GM23338 (cell line): ENCODE measurements around the gene LRBA.

Experiments
- CREB1 ChIP-seq: fragments of 250-450 bp; sonication (Bioruptor Pico); IDR thresholded peaks from 2 replicates; pipeline ENCODE4 v1.5.0; 2020; ENCODE audit warnings: low read depth, mild to moderate bottlenecking, moderate library complexity
- EZH2phosphoT487 ChIP-seq: fragments of 200-600 bp; sonication (generic); IDR thresholded peaks from one replicate; pipeline ENCODE4 v1.8.1; 2018; ENCODE audit warnings: antibody characterized with exemption; ENCODE audit not compliant: unreplicated experiment
- POLR2AphosphoS5 ChIP-seq: IDR thresholded peaks from 2 replicates; pipeline ENCODE4 v1.6.1; 2016; ENCODE audit warnings: antibody characterized with exemption, low read depth
- TF ChIP-seq, protein P1 (sequence below): IDR thresholded peaks from one replicate; pipeline ENCODE4 v1.6.1; 2018; ENCODE audit warnings: antibody characterized with exemption; ENCODE audit not compliant: unreplicated experiment
- TF ChIP-seq, protein P2 (sequence below), 2 experiments: fragments of 200-600 bp in 1 of 2; sonication (generic) in 1 of 2; conservative IDR thresholded peaks; 2 replicates each; pipeline versions ENCODE4 v1.5.1 to v1.6.1; 2016 to 2017; ENCODE audit warnings: antibody characterized with exemption in 2 of 2, low read depth in 2 of 2, mild to moderate bottlenecking in 2 of 2, moderate library complexity in 1 of 2

DNA sequence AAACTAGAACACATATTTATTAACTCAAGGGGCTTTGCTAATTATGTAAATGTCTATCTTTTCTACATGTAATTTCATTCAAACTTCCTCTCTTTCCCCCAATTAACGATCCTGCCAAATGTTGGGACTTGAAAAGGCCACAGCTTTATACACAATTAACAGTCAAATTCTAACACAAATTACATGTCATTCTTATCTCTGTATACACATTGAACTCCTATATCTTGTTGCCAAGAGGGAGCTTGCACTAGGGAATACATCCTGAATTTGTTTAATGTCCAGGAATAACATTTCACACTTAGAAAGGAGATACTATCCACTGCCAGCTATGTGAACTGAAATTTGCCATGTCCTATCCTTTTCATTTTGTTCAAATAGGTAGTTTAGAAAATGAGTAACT is 472.0 kb downstream of the LRBA start:
- no peak for TF ChIP-seq CREB1 (CRISPR knock-in tag)
- TF ChIP-seq, protein P1, sequence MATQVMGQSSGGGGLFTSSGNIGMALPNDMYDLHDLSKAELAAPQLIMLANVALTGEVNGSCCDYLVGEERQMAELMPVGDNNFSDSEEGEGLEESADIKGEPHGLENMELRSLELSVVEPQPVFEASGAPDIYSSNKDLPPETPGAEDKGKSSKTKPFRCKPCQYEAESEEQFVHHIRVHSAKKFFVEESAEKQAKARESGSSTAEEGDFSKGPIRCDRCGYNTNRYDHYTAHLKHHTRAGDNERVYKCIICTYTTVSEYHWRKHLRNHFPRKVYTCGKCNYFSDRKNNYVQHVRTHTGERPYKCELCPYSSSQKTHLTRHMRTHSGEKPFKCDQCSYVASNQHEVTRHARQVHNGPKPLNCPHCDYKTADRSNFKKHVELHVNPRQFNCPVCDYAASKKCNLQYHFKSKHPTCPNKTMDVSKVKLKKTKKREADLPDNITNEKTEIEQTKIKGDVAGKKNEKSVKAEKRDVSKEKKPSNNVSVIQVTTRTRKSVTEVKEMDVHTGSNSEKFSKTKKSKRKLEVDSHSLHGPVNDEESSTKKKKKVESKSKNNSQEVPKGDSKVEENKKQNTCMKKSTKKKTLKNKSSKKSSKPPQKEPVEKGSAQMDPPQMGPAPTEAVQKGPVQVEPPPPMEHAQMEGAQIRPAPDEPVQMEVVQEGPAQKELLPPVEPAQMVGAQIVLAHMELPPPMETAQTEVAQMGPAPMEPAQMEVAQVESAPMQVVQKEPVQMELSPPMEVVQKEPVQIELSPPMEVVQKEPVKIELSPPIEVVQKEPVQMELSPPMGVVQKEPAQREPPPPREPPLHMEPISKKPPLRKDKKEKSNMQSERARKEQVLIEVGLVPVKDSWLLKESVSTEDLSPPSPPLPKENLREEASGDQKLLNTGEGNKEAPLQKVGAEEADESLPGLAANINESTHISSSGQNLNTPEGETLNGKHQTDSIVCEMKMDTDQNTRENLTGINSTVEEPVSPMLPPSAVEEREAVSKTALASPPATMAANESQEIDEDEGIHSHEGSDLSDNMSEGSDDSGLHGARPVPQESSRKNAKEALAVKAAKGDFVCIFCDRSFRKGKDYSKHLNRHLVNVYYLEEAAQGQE = no peak
- TF ChIP-seq, protein P2, sequence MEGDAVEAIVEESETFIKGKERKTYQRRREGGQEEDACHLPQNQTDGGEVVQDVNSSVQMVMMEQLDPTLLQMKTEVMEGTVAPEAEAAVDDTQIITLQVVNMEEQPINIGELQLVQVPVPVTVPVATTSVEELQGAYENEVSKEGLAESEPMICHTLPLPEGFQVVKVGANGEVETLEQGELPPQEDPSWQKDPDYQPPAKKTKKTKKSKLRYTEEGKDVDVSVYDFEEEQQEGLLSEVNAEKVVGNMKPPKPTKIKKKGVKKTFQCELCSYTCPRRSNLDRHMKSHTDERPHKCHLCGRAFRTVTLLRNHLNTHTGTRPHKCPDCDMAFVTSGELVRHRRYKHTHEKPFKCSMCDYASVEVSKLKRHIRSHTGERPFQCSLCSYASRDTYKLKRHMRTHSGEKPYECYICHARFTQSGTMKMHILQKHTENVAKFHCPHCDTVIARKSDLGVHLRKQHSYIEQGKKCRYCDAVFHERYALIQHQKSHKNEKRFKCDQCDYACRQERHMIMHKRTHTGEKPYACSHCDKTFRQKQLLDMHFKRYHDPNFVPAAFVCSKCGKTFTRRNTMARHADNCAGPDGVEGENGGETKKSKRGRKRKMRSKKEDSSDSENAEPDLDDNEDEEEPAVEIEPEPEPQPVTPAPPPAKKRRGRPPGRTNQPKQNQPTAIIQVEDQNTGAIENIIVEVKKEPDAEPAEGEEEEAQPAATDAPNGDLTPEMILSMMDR (conservative IDR thresholded peaks at IDR 0.05; ENCODE audit: low read depth in 2 of 2) = no peak
- TF ChIP-seq POLR2AphosphoS5 = no peak
- TF ChIP-seq EZH2phosphoT487 = no peak
